ENCODE measurements around the gene KLF15. TPM values are rescaled to one million over a fixed set of nuclear protein-coding genes. Genes with fewer than 3 reads are reported as not detected.

KLF15 gene
- total RNA-seq, 1 donor, result not detected

- Histone ChIP-seq H3K9me3 (ENCODE audit: low read depth, low read length) (no peaks in the 10 kb centered on the region), H3K4me1 (ENCODE audit: insufficient read depth, low read length) (no peaks in the 10 kb centered on the region), H3K4me3 (ENCODE audit: low read length) (no peak overlapping the region), H3K27me3 (ENCODE audit: insufficient read depth, low read length) (no peaks in the 10 kb centered on the region)
Measured at GRCh38 chr3:126316031-126316461, 41.2 kb downstream of the KLF15 start.

DNA sequence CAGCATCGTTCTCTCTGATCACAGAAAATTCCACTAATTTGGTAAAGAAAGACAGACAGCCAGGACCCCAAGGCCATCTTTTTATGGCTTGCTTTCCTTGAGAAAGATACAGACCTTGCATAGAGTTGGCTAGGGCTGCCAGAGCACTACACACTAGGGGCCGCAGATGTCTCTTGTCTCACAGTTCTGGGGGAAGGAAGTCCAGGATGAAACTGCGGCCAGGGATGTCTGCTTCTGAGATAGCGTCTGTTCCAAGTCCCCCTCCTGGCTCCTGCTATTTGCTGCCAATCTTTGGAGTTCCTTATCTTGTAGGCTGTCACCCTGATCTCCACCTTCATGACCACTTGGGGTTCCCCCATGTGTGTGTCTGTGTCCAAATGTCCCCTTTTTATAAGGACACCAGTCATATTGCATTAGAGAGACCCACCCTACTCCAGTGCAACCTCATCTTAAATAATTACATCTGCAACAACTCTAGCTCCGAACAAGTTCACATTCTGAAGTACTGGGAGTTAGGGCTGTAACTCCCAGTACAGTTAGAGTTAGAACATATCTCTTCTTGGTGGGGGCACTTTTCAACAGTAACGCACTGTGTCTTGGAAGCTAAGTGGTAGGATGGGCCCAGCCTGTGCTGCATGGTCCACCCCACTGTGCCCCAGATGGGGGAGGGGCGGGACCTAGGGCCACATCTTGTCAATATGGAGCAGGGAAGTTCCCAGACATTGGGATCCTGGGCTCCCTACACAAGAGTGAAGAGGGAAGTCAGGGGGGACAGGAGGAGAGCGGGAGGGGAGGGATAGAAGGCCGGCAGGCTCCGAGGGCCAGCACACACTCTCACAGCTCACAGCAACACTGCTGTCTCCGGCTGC, 42.2 kb downstream of the KLF15 start:
- H3K27me3 ChIP-seq (ENCODE audit: insufficient read depth, low read length), result no peaks in the 10 kb centered on the region
- no peaks in the 10 kb centered on the region for H3K4me1 ChIP-seq (ENCODE audit: insufficient read depth, low read length)
- no peaks in the 10 kb centered on the region for H3K9me3 ChIP-seq (ENCODE audit: low read depth, low read length)
- no peak overlapping the region for H3K4me3 ChIP-seq (ENCODE audit: low read length)

DNA sequence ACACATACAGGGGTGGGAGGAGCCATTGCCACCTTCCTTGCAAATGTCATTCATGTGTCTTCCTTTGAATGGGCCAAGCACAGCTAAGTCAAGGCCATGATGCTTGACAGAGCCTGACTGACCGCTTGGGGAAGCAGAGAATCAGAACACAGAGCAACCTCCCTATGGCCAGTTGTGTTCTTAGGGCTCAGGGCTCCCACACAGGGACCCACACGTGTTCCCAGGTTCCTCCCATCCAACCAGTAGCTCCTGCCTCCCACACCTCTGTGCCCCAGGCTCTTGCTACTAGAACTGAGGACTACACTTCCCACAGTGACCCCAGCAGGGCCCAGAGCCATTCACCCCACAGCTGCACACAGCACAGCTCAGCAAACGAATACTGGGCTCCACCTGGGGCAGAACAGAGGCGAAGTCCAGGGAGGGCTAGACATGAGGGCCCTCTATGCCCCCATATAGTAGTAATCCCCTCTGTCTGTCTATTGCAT, 42.9 kb downstream of the KLF15 start:
- Histone ChIP-seq H3K4me3 (ENCODE audit: low read length) (no peak overlapping the region), H3K4me1 (ENCODE audit: insufficient read depth, low read length) (no peaks in the 10 kb centered on the region), H3K27me3 (ENCODE audit: insufficient read depth, low read length) (no peaks in the 10 kb centered on the region), H3K9me3 (ENCODE audit: low read depth, low read length) (no peaks in the 10 kb centered on the region)

DNA sequence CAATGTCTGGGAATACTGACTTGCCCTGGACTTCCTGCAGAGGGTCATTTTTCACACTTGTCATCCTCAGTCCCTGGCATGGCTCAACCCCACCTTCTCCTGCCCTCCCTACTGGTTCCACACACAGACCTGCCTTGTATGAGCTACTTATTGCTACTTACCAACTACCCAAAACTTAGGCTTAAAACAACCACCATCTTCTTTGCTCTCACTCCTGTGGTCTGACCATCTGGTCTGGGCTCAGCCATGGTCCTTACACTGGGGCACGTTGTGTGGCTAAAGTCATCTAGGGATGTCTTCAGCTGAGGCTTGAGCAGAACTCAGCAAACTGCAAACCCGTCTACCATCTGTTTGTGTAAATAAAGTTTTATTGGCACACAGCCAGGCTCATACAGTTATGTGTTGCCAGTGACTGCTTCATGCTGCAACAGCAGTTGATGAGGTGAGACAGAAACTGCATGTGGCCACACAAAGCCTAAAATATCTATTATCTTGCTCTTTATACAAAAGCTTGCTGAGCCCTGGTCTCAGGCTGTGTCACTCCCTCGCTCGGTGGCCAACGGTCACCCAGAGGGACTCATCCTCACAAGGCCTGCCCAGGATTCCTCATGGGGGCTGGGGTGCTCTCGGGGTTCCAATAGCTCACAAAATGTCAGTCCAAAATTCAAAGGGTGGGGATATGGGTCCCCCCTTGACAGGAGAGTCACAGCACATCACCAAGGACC, 43.5 kb downstream of the KLF15 start:
- Histone ChIP-seq H3K4me3 (ENCODE audit: low read length) (no peak overlapping the region), H3K9me3 (ENCODE audit: low read depth, low read length) (no peaks in the 10 kb centered on the region), H3K27me3 (ENCODE audit: insufficient read depth, low read length) (no peaks in the 10 kb centered on the region), H3K4me1 (ENCODE audit: insufficient read depth, low read length) (no peaks in the 10 kb centered on the region)

DNA sequence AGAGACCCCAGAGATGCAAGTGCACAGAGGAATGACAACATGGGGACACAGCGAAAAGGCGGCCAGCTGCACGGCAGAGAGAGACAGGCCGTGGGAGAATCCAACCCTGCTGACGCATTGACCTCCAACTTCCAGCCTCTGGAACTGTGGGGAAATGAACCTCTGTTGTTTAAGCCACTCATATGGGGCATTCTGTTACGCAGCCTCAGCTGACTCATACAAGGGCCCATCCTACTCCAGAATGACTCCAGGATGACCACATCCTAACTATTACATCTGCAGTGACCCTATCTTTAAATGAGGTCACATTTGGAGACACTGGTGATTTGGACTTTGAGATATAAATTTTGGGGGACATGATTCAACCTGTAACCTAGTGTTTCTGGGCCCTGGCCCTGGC, 44.0 kb downstream of the KLF15 start:
- Histone ChIP-seq H3K4me1 (ENCODE audit: insufficient read depth, low read length) (no peaks in the 10 kb centered on the region), H3K4me3 (ENCODE audit: low read length) (no peak overlapping the region), H3K27me3 (ENCODE audit: insufficient read depth, low read length) (no peaks in the 10 kb centered on the region), H3K9me3 (ENCODE audit: low read depth, low read length) (no peaks in the 10 kb centered on the region)

GRCh38 chr3:126312341-126312740, 44.9 kb downstream of the KLF15 start:
- Histone ChIP-seq H3K9me3 (ENCODE audit: low read depth, low read length) (no peaks in the 10 kb centered on the region), H3K27me3 (ENCODE audit: insufficient read depth, low read length) (no peaks in the 10 kb centered on the region), H3K4me1 (ENCODE audit: insufficient read depth, low read length) (no peaks in the 10 kb centered on the region), H3K4me3 (ENCODE audit: low read length) (no peak overlapping the region)

DNA sequence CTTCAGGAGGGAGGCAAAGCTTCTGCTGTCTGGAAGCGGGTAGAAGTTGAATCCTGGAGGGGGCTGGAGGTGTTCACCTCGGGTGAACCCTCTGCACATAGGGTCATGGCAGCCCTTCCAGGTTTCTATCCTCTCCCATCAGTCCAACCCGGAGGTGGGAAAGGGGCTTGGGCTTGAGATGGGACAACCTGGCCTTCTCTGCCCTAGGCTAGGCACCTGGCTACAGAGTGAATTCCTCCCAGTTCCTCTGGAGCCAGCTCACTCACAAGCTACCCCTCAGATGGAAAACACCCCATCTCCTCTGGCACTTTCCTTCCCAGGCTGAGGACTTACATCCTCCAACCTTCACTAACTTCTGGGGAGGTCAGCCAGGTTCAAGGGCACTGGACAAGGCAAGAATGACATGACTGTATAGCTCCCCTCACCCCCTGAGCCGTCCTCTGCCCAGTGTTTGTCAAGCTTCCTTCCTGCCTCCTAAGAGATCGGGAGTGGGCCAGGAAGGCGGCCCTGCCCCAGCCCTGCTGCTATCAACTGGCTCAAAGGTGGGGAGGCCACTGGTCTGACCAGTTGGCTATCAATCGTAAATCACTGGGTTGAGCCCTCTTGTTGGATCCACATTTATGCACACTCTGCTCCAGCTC, 45.8 kb downstream of the KLF15 start:
- Histone ChIP-seq H3K4me3 (ENCODE audit: low read length) (no peak overlapping the region), H3K9me3 (ENCODE audit: low read depth, low read length) (no peaks in the 10 kb centered on the region), H3K4me1 (ENCODE audit: insufficient read depth, low read length) (no peaks in the 10 kb centered on the region), H3K27me3 (ENCODE audit: insufficient read depth, low read length) (no peaks in the 10 kb centered on the region)

GRCh38 chr3:126310816-126311215, 46.4 kb downstream of the KLF15 start:
- H3K4me3 ChIP-seq (ENCODE audit: low read length), result no peak overlapping the region
- no peaks in the 10 kb centered on the region for H3K9me3 ChIP-seq (ENCODE audit: low read depth, low read length)
- no peaks in the 10 kb centered on the region for H3K27me3 ChIP-seq (ENCODE audit: insufficient read depth, low read length)
- no peaks in the 10 kb centered on the region for H3K4me1 ChIP-seq (ENCODE audit: insufficient read depth, low read length)

GRCh38 chr3:126309861-126310655, 47.1 kb downstream of the KLF15 start:
- no peak overlapping the region for H3K4me3 ChIP-seq (ENCODE audit: low read length)
- H3K9me3 ChIP-seq (ENCODE audit: low read depth, low read length), result no peaks in the 10 kb centered on the region
- no peaks in the 10 kb centered on the region for H3K27me3 ChIP-seq (ENCODE audit: insufficient read depth, low read length)
- no peaks in the 10 kb centered on the region for H3K4me1 ChIP-seq (ENCODE audit: insufficient read depth, low read length)

DNA sequence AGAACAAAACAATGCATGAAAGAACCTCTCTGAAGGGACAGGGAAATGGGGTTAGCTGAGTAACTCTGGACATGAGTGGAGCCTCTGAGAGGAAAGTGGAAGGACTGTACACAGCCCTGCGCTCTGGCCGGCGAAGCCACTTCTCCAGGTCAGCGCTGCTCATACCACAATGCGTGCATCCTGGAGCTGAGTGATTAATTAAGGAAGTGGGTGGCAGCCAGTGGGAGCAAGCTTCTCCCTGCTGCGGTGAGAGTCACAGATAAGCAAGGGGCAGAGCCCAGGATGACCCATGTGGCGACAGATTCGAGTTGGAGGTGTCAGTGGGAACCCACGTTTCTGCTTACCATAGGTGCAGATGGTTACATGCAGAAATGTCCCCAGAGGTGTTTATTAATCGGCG, 48.0 kb downstream of the KLF15 start:
- Histone ChIP-seq H3K9me3 (ENCODE audit: low read depth, low read length) (no peaks in the 10 kb centered on the region), H3K4me1 (ENCODE audit: insufficient read depth, low read length) (no peaks in the 10 kb centered on the region), H3K4me3 (ENCODE audit: low read length) (no peak overlapping the region), H3K27me3 (ENCODE audit: insufficient read depth, low read length) (peaks cover 2% of the 10 kb centered on the region)

- Histone ChIP-seq H3K9me3 (ENCODE audit: low read depth, low read length) (peaks cover 6% of the 10 kb centered on the region), H3K4me3 (ENCODE audit: low read length) (no peak overlapping the region), H3K4me1 (ENCODE audit: insufficient read depth, low read length) (no peaks in the 10 kb centered on the region), H3K27me3 (ENCODE audit: insufficient read depth, low read length) (peaks cover 3% of the 10 kb centered on the region)
Measured at GRCh38 chr3:126308394-126309125, 48.6 kb downstream of the KLF15 start.

GRCh38 chr3:126307591-126308393, 49.4 kb downstream of the KLF15 start:
- Histone ChIP-seq H3K4me1 (ENCODE audit: insufficient read depth, low read length) (no peaks in the 10 kb centered on the region), H3K27me3 (ENCODE audit: insufficient read depth, low read length) (peaks cover 3% of the 10 kb centered on the region), H3K9me3 (ENCODE audit: low read depth, low read length) (peaks cover 14% of the 10 kb centered on the region), H3K4me3 (ENCODE audit: low read length) (no peak overlapping the region)

GRCh38 chr3:126306888-126307482, 50.2 kb downstream of the KLF15 start:
- peaks cover 3% of the 10 kb centered on the region for H3K27me3 ChIP-seq (ENCODE audit: insufficient read depth, low read length)
- H3K4me3 ChIP-seq (ENCODE audit: low read length), result no peak overlapping the region
- no peaks in the 10 kb centered on the region for H3K4me1 ChIP-seq (ENCODE audit: insufficient read depth, low read length)
- H3K9me3 ChIP-seq (ENCODE audit: low read depth, low read length), result peaks cover 15% of the 10 kb centered on the region

All from mononuclear cell (primary cell).